Fibroblast of mammary gland (primary cell): ENCODE results near the gene FBXL19.
A peak's percentile ranks its signal among the peaks of the same experiment; 100 is the strongest.

Experiments
- DNase-seq: peaks from one replicate; pipeline ENCODE4 v3.0.0-alpha.2; 2010; ENCODE audit warnings: low read depth
- H3K4me3 ChIP-seq: 2 replicates; pipeline ENCODE4 v1.5.1; 2011; ENCODE audit warnings: low read depth, mild to moderate bottlenecking, low read length, moderate library complexity; ENCODE audit not compliant: control insufficient read depth
- TF ChIP-seq, protein P1 (sequence below): conservative IDR thresholded peaks from 2 replicates; pipeline ENCODE4 v1.5.1; 2011; ENCODE audit warnings: low read depth, low read length, inconsistent platforms; ENCODE audit not compliant: control insufficient read depth, insufficient read depth

The FBXL19 gene

GRCh38 chr16:30972872-30973271 is 49.5 kb downstream of the FBXL19 start:
- TF ChIP-seq, protein P1, sequence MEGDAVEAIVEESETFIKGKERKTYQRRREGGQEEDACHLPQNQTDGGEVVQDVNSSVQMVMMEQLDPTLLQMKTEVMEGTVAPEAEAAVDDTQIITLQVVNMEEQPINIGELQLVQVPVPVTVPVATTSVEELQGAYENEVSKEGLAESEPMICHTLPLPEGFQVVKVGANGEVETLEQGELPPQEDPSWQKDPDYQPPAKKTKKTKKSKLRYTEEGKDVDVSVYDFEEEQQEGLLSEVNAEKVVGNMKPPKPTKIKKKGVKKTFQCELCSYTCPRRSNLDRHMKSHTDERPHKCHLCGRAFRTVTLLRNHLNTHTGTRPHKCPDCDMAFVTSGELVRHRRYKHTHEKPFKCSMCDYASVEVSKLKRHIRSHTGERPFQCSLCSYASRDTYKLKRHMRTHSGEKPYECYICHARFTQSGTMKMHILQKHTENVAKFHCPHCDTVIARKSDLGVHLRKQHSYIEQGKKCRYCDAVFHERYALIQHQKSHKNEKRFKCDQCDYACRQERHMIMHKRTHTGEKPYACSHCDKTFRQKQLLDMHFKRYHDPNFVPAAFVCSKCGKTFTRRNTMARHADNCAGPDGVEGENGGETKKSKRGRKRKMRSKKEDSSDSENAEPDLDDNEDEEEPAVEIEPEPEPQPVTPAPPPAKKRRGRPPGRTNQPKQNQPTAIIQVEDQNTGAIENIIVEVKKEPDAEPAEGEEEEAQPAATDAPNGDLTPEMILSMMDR = peak; percentile 12
- no peak for DNase-seq
- no peak overlapping the region for H3K4me3 ChIP-seq

GRCh38 chr16:30974348-30974747 is 51.0 kb downstream of the FBXL19 start:
- H3K4me3 ChIP-seq = no peak overlapping the region
- TF ChIP-seq, protein P1 = no peak
- DNase-seq = no peak

DNA sequence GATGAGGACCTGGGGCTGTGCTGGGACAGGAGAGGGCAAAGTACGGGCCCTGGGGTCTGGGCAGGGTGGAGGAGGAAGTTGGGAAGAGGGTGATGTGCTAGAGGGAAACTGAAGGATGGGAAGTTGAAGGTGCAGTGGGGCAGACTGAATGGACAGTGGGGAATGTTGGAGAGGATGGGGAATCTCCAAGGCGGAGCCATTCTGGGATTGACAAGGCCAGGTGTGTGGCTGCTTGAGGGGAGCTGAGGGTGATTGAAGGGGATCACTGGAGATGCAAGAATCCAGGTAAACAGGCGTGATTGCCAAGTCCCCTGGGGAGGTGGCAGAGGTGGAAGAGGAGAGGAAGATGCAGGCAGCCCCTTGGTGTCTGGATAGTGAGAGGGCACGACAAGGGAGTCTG is 53.1 kb downstream of the FBXL19 start:
- no peak for DNase-seq
- H3K4me3 ChIP-seq = no peak overlapping the region
- TF ChIP-seq, protein P1 = no peak

DNA sequence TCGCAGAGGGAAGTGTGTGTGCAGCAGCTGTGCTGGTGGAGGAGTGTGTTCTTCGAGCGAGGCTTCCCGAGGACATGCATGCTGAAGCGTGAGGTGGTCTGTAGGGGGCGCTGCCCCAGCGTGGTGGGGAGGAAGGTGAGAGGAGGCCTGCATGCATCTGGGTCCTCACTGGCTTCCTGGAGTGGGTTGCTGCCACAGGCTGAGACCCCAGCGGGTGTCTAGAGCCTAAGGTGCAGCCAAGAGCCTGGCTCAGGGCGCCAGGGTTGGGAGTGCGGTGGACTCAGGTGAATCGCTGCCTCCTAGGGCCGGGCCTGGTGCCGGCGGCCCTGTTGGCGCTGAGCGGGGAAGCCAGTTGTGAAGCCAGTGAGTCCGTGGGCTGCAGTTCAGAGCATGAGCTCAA is 54.1 kb downstream of the FBXL19 start:
- no peak overlapping the region for H3K4me3 ChIP-seq
- TF ChIP-seq, protein P1 = peak; percentile 42
- DNase-seq = peak; percentile 31

GRCh38 chr16:30979170-30980022 is 56.0 kb downstream of the FBXL19 start:
- TF ChIP-seq, protein P1 = no peak
- H3K4me3 ChIP-seq = no peak overlapping the region
- no peak for DNase-seq

DNA sequence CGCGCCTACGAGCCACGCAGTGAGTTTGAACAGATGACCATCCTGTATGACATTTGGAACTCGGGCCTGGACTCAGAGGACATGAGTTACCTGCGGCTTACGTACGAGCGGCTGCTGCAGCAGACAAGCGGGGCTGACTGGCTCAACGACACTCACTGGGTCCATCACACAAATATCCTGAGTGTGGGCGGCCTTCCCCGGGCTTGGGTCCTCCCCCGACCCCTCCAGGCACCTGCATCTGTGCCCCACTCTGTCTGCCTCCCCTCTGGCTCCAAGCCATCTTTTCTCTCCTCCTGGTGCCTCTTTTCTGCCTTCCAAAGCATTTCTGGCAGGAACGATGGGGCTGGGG is 56.6 kb downstream of the FBXL19 start:
- no peak overlapping the region for H3K4me3 ChIP-seq
- TF ChIP-seq, protein P1 = no peak
- no peak for DNase-seq
